ENCODE measurements around the gene LY9.
"Not testable (repeated sequence)": the region's sequence is repeated elsewhere in the genome, so short reads cannot be mapped to it uniquely, and the experiment has no call there.

Gene LY9

GRCh38 chr1:160865337-160865736, 69.4 kb downstream of the LY9 start:
- no peak for DNase-seq (ENCODE audit: low read depth)

DNA sequence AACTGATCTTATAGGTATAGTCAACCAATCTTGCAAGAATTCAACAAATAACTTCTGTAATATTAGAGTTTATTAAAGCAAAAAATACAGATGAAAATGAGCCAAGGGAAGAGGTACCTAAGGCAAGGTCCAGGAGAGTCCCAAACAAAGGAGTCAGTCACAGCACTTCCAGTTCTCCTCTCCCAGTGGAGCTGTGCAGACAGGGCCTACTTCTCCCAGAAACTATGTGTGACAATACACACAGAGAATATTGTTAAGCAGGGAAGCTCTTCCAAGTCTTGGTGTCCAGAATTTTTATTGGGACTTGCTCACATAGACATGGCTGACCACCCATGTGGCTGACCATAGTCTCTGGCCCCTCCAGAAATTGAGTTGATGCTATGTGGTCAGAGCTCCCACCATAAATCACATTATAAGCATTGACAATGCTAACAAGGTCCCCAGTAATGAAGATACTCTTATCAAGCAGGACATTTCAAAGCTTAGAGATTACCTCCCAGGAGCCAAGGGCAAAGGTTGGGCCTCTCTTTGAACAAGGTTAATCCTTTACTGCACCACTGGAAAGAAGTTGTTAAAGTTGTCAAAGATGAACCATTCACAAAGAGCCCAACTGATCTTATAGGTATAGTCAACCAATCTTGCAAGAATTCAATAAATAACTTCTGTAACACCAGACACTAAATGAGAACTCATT, 70.2 kb downstream of the LY9 start:
- no peak for DNase-seq (ENCODE audit: low read depth)

- DNase-seq (ENCODE audit: low read depth) = no peak
Measured at GRCh38 chr1:160866695-160867260, 70.8 kb downstream of the LY9 start.

DNA sequence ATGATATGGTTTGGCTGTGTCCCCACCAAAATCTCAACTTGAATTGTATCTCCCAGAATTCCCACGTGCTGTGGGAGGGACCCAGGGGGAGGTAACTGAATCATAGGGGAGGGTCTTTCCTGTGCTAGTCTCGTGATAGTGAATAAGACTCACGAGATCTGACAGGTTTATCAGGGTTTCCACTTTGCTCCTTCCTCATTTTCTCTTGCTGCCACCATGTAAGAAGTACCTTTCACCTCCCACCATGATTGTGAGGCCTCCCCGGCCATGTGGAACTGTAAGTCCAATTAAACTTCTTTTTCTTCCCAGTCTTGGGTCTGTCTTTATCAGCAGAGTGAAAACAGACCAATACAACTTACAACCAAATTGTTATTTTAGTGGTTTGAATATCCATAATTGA, 71.7 kb downstream of the LY9 start:
- DNase-seq (ENCODE audit: low read depth) = not testable (repeated sequence)

DNA sequence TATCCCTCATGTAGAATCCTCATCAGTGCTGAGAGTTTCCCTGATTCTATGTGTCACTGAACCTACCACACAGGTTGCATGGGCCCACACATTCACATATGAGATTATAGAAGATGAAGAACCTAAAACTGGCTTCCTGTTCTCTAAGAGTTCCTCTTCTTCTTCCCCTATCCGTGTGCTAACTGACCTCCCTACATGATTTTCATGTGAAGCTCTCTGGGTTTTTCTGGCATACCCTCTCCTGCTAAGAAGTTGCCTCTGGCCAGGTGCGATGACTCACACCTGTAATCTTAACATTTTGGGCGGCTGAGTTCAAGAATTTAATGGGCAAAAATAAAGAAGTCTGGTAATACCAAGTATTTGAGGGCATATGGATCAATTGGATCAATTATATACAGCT, 72.2 kb downstream of the LY9 start:
- no peak for DNase-seq (ENCODE audit: low read depth)

DNA sequence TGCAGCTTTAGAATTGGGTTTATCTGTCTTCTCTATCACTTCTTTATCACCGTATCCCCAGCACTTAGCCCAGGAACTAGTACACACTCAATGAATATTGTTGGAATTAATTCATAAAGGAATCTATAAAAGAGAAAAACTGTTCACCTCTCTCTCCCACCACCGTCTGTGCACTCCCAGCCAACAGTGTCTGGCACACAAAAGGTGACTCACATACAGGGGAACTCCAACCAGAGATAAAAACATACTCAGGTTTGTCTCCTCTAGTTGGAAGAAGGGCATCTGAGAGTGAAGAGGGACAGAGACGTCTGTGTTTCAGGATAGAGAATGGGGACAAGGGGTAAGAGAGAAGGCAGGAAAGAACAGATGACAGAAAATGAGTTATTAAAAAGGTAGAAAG, 79.0 kb downstream of the LY9 start:
- no peak for DNase-seq (ENCODE audit: low read depth)

DNA sequence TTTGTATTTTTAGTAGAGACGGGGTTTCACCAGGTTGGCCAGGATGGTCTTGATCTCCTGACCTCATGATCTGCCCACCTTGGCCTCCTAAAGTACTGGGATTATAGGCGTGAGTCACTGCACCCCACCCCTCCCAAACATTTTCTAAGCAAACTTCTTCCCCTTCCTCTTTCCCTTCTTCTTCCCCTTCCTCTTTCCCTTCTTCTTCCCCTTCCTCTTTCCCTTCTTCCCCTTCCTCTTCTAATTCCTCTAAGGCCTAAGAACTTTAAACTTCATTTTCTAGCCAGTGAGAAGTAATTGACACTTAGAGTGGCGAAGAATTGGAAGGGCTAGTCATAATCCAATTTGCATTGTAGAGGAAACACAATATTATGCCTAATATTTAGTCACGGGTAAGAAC, 79.6 kb downstream of the LY9 start:
- not testable (repeated sequence) for DNase-seq (ENCODE audit: low read depth)

- DNase-seq (ENCODE audit: low read depth) = no peak
Measured at GRCh38 chr1:160876311-160876710, 80.3 kb downstream of the LY9 start.

DNA sequence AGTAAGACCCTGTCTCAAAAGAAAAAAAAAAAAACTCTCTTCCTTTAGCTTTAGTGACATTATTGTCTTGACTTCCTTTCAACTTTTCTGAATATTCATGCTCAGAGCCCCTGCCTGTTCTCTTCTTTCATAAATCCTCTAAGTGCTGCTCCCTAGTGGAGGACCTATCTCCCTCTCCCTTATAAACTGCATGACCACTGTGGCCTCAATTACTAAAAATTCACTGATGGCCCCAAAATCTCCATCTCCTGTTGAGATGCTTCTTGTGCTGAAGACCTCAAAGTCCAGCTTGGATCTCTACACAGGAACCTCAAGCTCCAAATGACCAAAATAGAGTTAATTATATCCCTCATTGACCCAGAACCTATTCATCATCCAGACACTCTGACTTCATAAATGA, 81.2 kb downstream of the LY9 start:
- DNase-seq (ENCODE audit: low read depth) = no peak
